ENCODE data around the gene PRSS38.

PRSS38 gene

GRCh38 chr1:227777646-227778045 is 37.8 kb upstream of the PRSS38 start:
- DNase-seq, result peak in 2 of 10 donors; percentile 5 to 33
- intact Hi-C loops (cut with DNase I), result no loop called here

DNA sequence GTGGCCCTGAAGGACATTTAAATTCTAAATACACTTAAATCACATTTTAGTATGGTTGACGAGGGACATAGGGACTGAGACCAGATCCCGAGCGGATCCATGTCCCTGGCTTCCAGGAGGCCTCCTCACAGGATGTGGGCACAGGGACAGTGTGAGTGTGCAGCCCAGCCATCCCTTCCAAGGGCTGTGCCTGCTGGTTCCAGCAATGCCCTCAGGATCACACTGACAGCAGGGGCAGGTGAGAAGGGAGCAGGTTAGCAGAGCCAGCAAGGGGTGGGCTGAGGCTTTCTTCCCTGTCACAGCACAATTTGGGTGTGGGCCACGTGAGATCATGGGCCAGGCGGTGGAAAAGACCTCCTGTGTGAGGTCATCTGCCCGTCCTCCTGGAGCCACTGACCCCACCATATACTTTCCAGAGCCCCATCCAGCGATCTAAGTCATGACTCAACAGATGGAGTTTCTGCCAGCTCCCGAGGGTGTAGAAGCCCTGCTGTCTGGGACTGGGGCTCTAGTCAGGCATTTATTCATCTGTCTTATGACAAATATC is 37.0 kb upstream of the PRSS38 start:
- DNase-seq, result peak in 3 of 10 donors; percentile 5 to 59 (median 41)
- intact Hi-C loops (cut with DNase I), result no loop called here

DNA sequence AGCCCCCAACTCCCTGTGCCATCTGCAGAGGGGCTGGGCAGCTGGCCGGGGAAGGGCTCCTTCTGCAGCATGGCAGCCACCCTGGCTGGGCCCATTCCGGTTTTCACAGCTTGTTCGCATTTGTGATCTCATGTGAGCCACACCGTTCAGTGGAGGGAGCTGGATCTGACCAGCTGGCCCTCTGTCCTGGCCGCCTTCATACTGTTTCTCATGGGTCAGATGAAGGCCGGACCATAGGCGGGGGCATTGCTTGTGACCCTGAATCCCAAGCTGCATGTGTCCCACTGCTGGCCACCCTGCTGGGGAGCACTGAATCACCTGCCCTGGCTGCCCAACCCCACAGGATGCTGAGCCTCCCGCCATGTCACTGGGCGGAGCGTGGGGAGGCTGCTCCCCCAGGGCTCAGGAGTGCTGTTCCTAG is 36.4 kb upstream of the PRSS38 start:
- peak in 3 of 10 donors; percentile 6 to 83 (median 8) for DNase-seq
- intact Hi-C loops (cut with DNase I), result no loop called here

DNA sequence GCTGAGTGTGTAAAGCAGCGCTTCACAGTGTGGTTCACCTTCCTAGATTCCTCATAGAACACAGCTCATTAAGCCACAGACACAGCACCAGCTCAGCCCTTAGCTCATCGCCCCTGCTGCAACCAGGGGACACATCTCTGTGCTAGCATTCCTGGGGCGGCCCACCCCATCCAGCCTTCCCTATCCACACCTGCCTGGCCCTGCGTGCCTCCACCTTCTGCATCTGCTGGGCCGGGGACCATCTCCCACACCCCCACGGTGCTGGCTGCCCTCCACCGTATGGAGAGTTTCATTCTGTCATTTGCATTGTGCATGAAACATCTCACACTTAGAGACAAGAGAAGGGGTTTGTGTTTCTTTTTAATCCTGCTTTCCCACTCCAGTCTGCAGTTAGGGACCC is 35.8 kb upstream of the PRSS38 start:
- peak in 2 of 10 donors; percentile 6 to 59 for DNase-seq
- intact Hi-C loops (cut with DNase I), result no loop called here

DNA sequence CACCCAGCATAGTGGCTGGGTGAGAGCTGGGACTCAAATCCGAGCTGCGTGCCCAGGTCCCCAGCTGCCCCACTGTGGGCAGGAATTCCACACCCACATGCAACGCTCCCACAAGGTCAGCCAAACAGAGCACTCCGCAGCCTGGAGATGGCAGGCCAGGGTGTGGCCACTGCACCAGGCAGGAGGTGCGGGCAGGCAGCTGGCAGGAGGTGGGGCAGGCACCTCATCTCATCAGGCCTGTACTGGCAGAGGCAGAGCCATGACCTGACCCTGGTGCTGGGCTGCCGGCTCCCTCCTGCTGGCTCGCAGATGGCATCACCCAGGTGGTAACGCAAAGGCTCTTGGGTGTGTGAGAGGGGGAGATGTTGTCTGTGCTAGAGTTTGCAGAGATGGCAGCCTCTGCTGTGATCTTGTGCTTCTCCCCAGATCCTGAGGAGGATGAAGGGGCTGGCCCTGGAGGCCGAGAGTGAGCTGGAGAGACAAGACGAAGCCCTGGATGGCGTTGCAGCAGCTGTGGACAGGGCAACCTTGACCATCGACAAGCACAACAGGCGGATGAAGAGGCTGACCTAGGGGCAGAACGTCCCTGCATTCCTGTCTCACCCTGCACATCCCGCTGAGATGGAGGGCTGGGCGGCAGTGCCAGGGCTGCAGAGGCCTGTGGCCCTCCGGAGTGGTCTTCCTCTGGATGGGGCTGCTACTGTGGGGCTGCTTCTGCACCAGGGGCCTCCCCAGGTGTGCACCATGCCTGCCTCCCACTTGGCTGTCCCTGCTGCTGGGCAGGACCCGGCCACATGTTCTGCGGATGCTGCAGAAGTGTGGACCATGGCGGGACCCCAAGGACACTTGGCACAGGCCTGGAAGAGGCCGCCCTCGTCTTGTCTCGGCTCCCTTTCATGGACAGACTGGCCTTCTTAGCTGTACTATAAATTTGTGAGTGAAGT is 35.1 kb upstream of the PRSS38 start:
- intact Hi-C loops (cut with DNase I), result no loop called here
- peak in 3 of 10 donors; percentile 6 to 70 (median 67) for DNase-seq

DNA sequence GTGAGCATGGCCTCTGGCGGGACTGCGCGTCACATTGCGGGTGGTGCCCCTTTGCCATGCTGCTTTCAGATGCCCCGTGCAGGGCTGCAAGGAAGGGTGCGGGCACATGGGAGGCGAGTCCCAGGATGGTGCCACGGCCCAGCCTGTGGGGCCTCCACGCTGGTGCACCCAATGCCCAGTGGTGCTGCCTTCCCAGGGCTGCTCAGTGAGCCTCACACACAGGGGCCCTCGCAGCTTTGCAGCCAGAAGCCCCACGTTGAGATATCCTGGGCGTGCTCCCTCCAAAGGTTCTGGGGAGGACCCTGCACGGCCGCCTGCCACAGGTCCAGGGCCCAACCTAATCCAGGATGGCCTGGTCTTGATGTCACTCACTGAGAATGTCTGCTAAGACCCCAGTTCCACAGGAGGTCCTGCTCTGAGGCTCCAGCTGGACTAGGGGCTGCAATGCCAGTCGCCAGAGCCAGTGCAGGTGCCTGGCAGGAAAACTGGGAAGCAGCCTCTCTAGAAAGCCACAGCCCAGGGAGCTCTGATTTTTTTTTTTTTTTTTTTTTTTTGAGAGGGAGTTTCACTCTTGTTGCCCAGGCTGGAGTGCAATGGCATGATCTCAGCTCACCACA is 34.1 kb upstream of the PRSS38 start:
- peak in 2 of 10 donors; percentile 5 to 73 for DNase-seq
- intact Hi-C loops (cut with DNase I), result no loop called here

DNA sequence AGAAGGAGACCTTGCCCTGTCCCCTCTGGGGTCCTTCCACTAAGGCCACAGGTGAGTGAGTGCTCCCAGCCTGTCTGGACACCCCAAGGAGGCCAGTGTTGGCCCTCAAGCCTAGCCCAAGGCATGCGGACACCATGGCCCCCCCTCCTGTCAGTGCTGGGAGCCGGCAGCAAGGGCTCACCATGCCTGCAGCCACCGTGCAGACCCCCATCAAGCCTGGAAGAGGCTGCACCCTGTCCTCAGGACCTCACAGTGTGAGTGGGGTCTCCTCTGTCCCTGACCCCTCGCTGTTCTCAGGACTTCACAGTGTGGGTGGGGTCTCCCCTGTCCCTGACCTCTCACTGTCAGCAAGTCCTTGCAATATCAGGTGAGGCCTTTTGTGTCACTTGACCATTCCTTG is 33.2 kb upstream of the PRSS38 start:
- intact Hi-C loops (cut with DNase I), result no loop called here
- DNase-seq, result peak in 2 of 10 donors; percentile 3 to 69

DNA sequence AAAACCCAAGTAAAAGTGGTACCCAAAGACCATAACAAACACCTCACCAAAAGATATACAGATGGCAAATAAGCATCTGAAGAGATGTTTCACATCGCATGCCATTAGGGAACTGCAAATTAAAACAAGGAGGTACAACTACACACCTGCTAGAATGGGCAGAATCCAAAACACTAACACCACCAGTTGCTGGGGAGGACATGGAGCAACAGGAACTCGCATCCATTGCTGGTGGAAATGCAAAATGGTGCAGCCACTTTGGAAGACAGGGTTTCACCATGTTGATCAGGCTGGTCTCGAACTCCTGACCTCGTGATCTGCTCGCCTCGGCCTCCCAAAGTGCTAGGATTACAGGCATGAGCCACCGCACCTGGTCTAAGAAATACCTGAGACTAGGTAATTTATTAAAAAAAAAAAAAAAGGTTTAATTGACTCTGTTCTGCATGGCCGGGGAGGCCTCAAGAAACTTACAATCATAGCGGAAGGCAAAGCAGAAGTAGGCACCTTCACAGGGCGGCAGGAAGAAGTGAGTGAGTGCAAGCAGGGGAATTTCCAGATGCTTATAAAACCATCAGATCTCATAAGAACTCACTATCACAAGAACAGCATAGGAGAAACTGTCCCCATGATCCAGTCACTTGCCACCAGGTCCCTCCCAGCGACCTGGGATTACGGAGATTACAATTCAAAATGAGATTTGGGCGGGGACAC is 30.2 kb upstream of the PRSS38 start:
- intact Hi-C loops (cut with DNase I), result no loop called here
- DNase-seq, result peak in 1 of 10 donors; percentile 20

- peak in 1 of 10 donors; percentile 73 for DNase-seq
- intact Hi-C loops (cut with DNase I), result no loop called here
These were observed 29.4 kb upstream of the PRSS38 start for GRCh38 chr1:227785805-227786671.

- intact Hi-C loops (cut with DNase I), result no loop called here
- peak in 1 of 10 donors; percentile 86 for DNase-seq
These were observed 28.6 kb upstream of the PRSS38 start for GRCh38 chr1:227786673-227787512.

GRCh38 chr1:227787513-227788270 is 27.8 kb upstream of the PRSS38 start:
- peak in 8 of 10 donors; percentile 53 to 96 (median 72) for DNase-seq
- intact Hi-C loops (cut with DNase I), result no loop called here

GRCh38 chr1:227788271-227789083 is 27.0 kb upstream of the PRSS38 start:
- intact Hi-C loops (cut with DNase I), result no loop called here
- DNase-seq, result peak in 2 of 10 donors; percentile 59 to 90

- peak in 1 of 10 donors; percentile 80 for DNase-seq
- intact Hi-C loops (cut with DNase I), result no loop called here
These were observed 26.1 kb upstream of the PRSS38 start for GRCh38 chr1:227789084-227790033.

DNA sequence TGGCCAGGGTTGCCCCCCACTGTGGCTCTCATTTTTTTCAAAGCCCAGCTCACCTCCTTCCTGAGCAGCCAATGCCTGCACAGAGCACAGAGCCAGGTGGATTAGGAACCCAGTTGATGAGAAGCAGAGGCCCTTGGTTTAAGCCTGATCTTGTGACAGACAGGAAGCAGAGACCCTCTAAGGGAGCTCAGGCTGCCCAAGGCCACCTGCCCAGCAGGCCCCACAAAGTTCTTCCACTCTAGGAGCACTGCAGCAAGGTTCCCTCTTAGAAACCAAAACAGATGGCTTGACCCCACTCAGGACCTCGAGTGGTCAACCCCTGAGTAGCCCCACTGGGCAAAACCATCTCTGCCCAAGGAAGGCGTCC is 25.5 kb upstream of the PRSS38 start:
- intact Hi-C loops (cut with DNase I), result no loop called here
- DNase-seq, result peak in 1 of 10 donors; percentile 15

DNA sequence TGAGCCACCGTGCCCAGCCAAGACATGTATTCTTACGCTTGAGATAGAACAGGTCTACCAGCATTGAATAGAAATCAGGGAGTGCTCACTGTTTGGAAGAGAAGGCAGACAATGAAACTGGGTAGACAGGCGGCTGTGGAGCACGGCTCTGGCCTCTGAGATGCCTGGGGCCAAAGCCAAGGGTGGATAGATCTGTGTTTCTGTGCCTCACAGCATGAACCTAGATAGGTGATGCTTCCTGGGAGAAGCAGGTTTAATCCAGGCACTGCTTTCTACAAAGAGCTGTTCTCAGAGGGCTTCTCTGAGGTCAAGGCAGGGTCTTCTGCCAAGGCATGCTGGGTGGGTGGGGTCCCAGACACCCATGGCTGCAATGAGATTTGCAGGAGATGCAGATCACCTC is 24.6 kb upstream of the PRSS38 start:
- DNase-seq, result no peak
- intact Hi-C loops (cut with DNase I), result no loop called here
